K562 (cell line): Measurements from ENCODE around the gene RREB1. TPM values are rescaled to one million over a fixed set of nuclear protein-coding genes. Genes with fewer than 3 reads are reported as not detected.
A peak's percentile ranks its signal among the peaks of the same experiment; 100 is the strongest.

Experiments
- CTCF ChIP-seq, 3 experiments: IDR thresholded peaks in 2 of 3; conservative IDR thresholded peaks in 1 of 3; 2 replicates each; pipeline ENCODE4 v1.5.1; 2011 to 2012; ENCODE audit warnings: low read length in 3 of 3, mild to moderate bottlenecking in 3 of 3, control low read depth in 2 of 3, improper control_type of control experiment in 1 of 3, inconsistent platforms in 1 of 3, low read depth in 1 of 3, mixed read lengths in 1 of 3, moderate library complexity in 1 of 3; ENCODE audit not compliant: insufficient read depth in 2 of 3
- FOXA1 ChIP-seq: fragments of 450-650 bp; IDR thresholded peaks from 2 replicates; pipeline ENCODE4 v1.6.1; 2016; ENCODE audit warnings: mild to moderate bottlenecking, borderline replicate concordance
- GABPA ChIP-seq: fragments of 200-800 bp; sonication (Bioruptor generic); conservative IDR thresholded peaks from 2 replicates; pipeline ENCODE4 v1.6.1; 2016; ENCODE audit warnings: low read depth, missing genetic modification characterization, missing compliant biosample characterization
- GABPB1 ChIP-seq: sonication (generic); formaldehyde crosslinking; IDR thresholded peaks from 2 replicates; pipeline ENCODE4 v1.8.0; 2022; ENCODE audit warnings: mild to moderate bottlenecking, missing genetic modification reagents
- GTF2F1 ChIP-seq: IDR thresholded peaks from 2 replicates; pipeline ENCODE4 v1.6.1; 2011; ENCODE audit warnings: low read depth, low read length, improper control_type of control experiment
- MTA2 ChIP-seq: fragments of 450-650 bp; IDR thresholded peaks from 2 replicates; pipeline ENCODE4 v1.6.1; 2016; ENCODE audit warnings: low read depth
- NR2C2 ChIP-seq, 2 experiments: fragments of 200-800 bp in 1 of 2; sonication (Bioruptor generic) in 1 of 2; sonication (generic) in 1 of 2; formaldehyde crosslinking in 1 of 2; IDR thresholded peaks; 2 replicates each; pipeline versions ENCODE4 v1.6.1 to v1.8.0; 2016 to 2022; ENCODE audit warnings: mild to moderate bottlenecking in 1 of 2, missing compliant biosample characterization in 1 of 2, missing genetic modification characterization in 1 of 2, missing genetic modification reagents in 1 of 2
- REST ChIP-seq, 2 experiments: fragments of 450-650 bp; formaldehyde crosslinking in 1 of 2; IDR thresholded peaks; 2 replicates each; pipeline versions ENCODE4 v1.4.0 to v1.6.1; 2014 to 2020; ENCODE audit warnings: mild to moderate bottlenecking in 2 of 2, borderline replicate concordance in 1 of 2, low read depth in 1 of 2
- RFX1 ChIP-seq: fragments of 450-650 bp; IDR thresholded peaks from 2 replicates; pipeline ENCODE4 v1.6.1; 2016; ENCODE audit warnings: mild to moderate bottlenecking, moderate library complexity
- STAT5A ChIP-seq: IDR thresholded peaks from 2 replicates; pipeline ENCODE4 v1.6.1; 2012; ENCODE audit warnings: low read length, inconsistent platforms, borderline replicate concordance
- ZKSCAN8 ChIP-seq: fragments of 200-800 bp; sonication (Bioruptor generic); IDR thresholded peaks from 2 replicates; pipeline ENCODE4 v1.6.1; 2016; ENCODE audit warnings: missing genetic modification characterization, missing compliant biosample characterization
- polyA plus RNA-seq, 8 experiments: library from polyadenylated mRNA; depleted of rRNA in 4 of 8; stranded (reverse) in 5 of 8; unstranded in 3 of 8; fragments of >200 nt; fragmentation: Nextera tagmentation in 2 of 8; fragmentation: Illumina TruSeq in 1 of 8; extraction: Ambion mirVana in 2 of 8; extraction: Trizol in 1 of 8; gene quantifications; 2 replicates each; pipeline versions ENCODE4 v1.2.1 to v1.2.3, GENCODE V29; 2011 to 2014; ENCODE audit warnings: inconsistent platforms in 1 of 8, missing spikeins in 1 of 8
- total RNA-seq, 7 experiments: library from RNA; depleted of rRNA in 6 of 7; stranded (reverse); fragments of >200 nt in 6 of 7; fragmentation: Illumina TruSeq in 2 of 7; extraction: Trizol in 2 of 7; gene quantifications; 2 replicates each; pipeline versions ENCODE4 v1.2.1 to v1.2.3, GENCODE V29; 2011 to 2021; ENCODE audit warnings: low replicate concordance in 1 of 7
- TF ChIP-seq, protein P1 (sequence below): fragments of 450-650 bp; formaldehyde crosslinking; IDR thresholded peaks from 2 replicates; pipeline ENCODE4 v1.4.0; 2022; ENCODE audit warnings: missing genetic modification characterization
- TF ChIP-seq, protein P2 (sequence below): sonication (generic); formaldehyde crosslinking; IDR thresholded peaks from 2 replicates; pipeline ENCODE4 v1.8.1; 2022; ENCODE audit warnings: missing genetic modification reagents

RREB1 gene
- total and polyA plus RNA-seq, 9 of the 15 experiments (the other 6 are each of a cell fraction or from before 2014, with no cell fraction given), result 3.3 to 64.2 (median 19.3) TPM

- TF ChIP-seq REST (IDR thresholded peaks at IDR 0.05; ENCODE audit: borderline replicate concordance), result 0 out of 2 replicates have a peak, but pooled peaks have one; percentile 5
- TF ChIP-seq REST (CRISPR knock-in tag; IDR thresholded peaks at IDR 0.05; ENCODE audit: low read depth), result 0 out of 2 replicates have a peak, but pooled peaks have one; percentile 26
- 0 out of 2 replicates have a peak, but pooled peaks have one; percentile 38 for TF ChIP-seq GABPB1
- no peak for TF ChIP-seq GTF2F1
- no peak for TF ChIP-seq CTCF (IDR thresholded peaks at IDR 0.05 in 2 of 3, conservative IDR thresholded peaks at IDR 0.05 in 1 of 3; ENCODE audit: insufficient read depth in 2 of 3, low read depth in 1 of 3, low read length in 3 of 3)
- TF ChIP-seq FOXA1, result no peak
- TF ChIP-seq, protein P1, sequence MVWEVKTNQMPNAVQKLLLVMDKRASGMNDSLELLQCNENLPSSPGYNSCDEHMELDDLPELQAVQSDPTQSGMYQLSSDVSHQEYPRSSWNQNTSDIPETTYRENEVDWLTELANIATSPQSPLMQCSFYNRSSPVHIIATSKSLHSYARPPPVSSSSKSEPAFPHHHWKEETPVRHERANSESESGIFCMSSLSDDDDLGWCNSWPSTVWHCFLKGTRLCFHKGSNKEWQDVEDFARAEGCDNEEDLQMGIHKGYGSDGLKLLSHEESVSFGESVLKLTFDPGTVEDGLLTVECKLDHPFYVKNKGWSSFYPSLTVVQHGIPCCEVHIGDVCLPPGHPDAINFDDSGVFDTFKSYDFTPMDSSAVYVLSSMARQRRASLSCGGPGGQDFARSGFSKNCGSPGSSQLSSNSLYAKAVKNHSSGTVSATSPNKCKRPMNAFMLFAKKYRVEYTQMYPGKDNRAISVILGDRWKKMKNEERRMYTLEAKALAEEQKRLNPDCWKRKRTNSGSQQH (CRISPR knock-in tag), result 0 out of 2 replicates have a peak, but pooled peaks have one; percentile 16
- peak; percentile 50; the same call in 1 of the 2 replicates for TF ChIP-seq GABPA
- TF ChIP-seq RFX1, result peak; percentile 55; the same call in 1 of the 2 replicates
- TF ChIP-seq, protein P2, sequence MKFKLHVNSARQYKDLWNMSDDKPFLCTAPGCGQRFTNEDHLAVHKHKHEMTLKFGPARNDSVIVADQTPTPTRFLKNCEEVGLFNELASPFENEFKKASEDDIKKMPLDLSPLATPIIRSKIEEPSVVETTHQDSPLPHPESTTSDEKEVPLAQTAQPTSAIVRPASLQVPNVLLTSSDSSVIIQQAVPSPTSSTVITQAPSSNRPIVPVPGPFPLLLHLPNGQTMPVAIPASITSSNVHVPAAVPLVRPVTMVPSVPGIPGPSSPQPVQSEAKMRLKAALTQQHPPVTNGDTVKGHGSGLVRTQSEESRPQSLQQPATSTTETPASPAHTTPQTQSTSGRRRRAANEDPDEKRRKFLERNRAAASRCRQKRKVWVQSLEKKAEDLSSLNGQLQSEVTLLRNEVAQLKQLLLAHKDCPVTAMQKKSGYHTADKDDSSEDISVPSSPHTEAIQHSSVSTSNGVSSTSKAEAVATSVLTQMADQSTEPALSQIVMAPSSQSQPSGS, result no peak
- TF ChIP-seq MTA2, result 0 out of 2 replicates have a peak, but pooled peaks have one; percentile 6
- TF ChIP-seq NR2C2 (CRISPR knock-in tag; IDR thresholded peaks at IDR 0.05), result no peak; the same call in 1 of the 2 replicates
- no peak for TF ChIP-seq NR2C2 (tag; IDR thresholded peaks at IDR 0.05)
- no peak for TF ChIP-seq ZKSCAN8
- TF ChIP-seq STAT5A, result no peak
These were observed 42.8 kb downstream of the RREB1 start (continued) for GRCh38 chr6:7150381-7151064.
